Ovary (tissue), 9 donors: ENCODE measurements around the gene ENPP3. TPM values are rescaled to one million over a fixed set of nuclear protein-coding genes. Genes with fewer than 3 reads are reported as not detected.

Experiments
- DNase-seq, 5 donors: peaks; one replicate each; pipeline ENCODE4 v3.0.0-alpha.2; 2019 to 2020
- H3K27ac ChIP-seq, 2 donors: fragments of 200-600 bp; one replicate each; pipeline versions ENCODE4 v1.5.1 to v1.8.0; 2019 to 2022
- H3K27me3 ChIP-seq: fragments of 200-600 bp; one replicate; pipeline ENCODE4 v1.8.0; 2022
- H3K36me3 ChIP-seq: fragments of 200-600 bp; sonication (generic); one replicate; pipeline ENCODE4 v1.5.1; 2019
- H3K4me1 ChIP-seq: one replicate; pipeline ENCODE4 v1.8.1; 2013; ENCODE audit warnings: mild to moderate bottlenecking, moderate library complexity; ENCODE audit not compliant: insufficient read depth
- H3K4me3 ChIP-seq: fragments of 200-600 bp; sonication (generic); one replicate; pipeline ENCODE4 v1.5.1; 2017
- H3K9me3 ChIP-seq, 2 donors: fragments of 200-600 bp in 1 of 2; sonication (generic) in 1 of 2; one replicate each; pipeline versions ENCODE4 v1.5.1 to v1.8.1; 2013 to 2019; ENCODE audit warnings: mild to moderate bottlenecking in 1 of 2, moderate library complexity in 1 of 2
- CTCF ChIP-seq, 3 donors: fragments of 450-650 bp in 2 of 3; fragments of 200-600 bp in 1 of 3; IDR thresholded peaks; one replicate each; pipeline versions ENCODE4 v1.5.1 to v1.8.0; 2016 to 2022; ENCODE audit warnings: antibody characterized with exemption in 3 of 3, mild to moderate bottlenecking in 1 of 3
- EP300 ChIP-seq: sonication (generic); formaldehyde crosslinking; IDR thresholded peaks from one replicate; pipeline ENCODE4 v1.6.1; 2017; ENCODE audit warnings: antibody characterized with exemption
- POLR2A ChIP-seq: fragments of 450-650 bp; IDR thresholded peaks from one replicate; pipeline ENCODE4 v1.6.1; 2017; ENCODE audit warnings: antibody characterized with exemption, mild to moderate bottlenecking, moderate library complexity
- WGBS, 3 donors: extraction: QIAGEN DNeasy Blood & Tissue Kit in 1 of 3; methylation state at CpG; one replicate each; pipeline versions ENCODE4 v1.1.5 to v1.1.7; 2013 to 2017; 5-methylcytosine and 5-hydroxymethylcytosine counted together
- intact Hi-C, 4 donors: fragments of 100-400 bp; cut with DNase I; formaldehyde crosslinking; loops; one replicate each; pipeline versions ENCODE4 v1.11.0 to v1.15.1; 2022 to 2023
- polyA plus RNA-seq, 2 donors: library from polyadenylated mRNA; stranded (reverse); fragments of 200-250 nt in 1 of 2; fragments of 350-450 nt in 1 of 2; fragmentation: Illumina TruSeq in 1 of 2; extraction: RNeasy Lipid Tissue Mini Kit (QIAGEN cat#74804) in 1 of 2; gene quantifications; one replicate each; pipeline ENCODE4 v1.2.3, GENCODE V29; 2013 to 2014
- total RNA-seq, 7 donors: library from RNA; depleted of rRNA in 2 of 7; stranded (reverse); fragments of >200 nt in 2 of 7; fragmentation: NEBNext Ultra II Directional in 3 of 7; extraction: Animal tissue kit (Norgen Biotek cat#: 25700) in 3 of 7; gene quantifications; one replicate each; pipeline versions ENCODE4 v1.1.0 to v1.2.4, GENCODE V29; 2016 to 2023
- donor health status: DM: no; HTN: no; CAD: no; lungs with moderate emphysema.
- donor health status: DM: no; HTN: no; CAD: no.
- donor health status: Bipolar disorder and iron deficiency.
- donor health status: DM: yes; HTN: yes; CAD: no.
- donor health status: DM: no; HTN: no; CAD: no.
- donor health status: DM: yes; HTN: yes; CAD: no.

ENPP3 gene
- total and polyA plus RNA-seq, 9 donors: 0.41 to 3.9 (median 1.4) TPM

DNA sequence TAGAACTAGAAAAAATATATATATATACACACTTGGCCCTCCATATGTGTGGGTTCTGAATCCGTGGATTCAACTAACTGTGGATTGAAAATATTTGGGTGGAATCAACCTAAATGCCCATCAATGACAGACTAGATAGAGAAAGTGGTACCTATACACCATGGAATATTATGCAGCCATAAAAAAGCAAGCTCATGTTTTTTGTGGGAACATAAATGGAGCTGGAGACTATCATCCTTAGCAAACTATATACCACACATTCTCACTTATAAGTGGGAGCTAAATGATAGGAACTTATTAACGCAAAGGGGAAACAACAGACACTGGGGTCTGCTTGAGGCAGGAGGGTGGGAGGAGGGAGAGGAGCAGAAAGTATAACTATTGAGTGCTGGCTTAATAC, 36.1 kb downstream of the ENPP3 start:
- no peaks in the 10 kb centered on the region for H3K9me3 ChIP-seq
- intact Hi-C loops: no loop called here
- no peak overlapping the region for H3K27ac ChIP-seq
- 91 to 96% (median 93%) methylated on average over 2 of the region's 2 CpGs for WGBS, 3 donors
- DNase-seq: no peak
- no peaks in the 10 kb centered on the region for H3K27me3 ChIP-seq
- H3K4me3 ChIP-seq: no peak overlapping the region
- H3K4me1 ChIP-seq: no peaks in the 10 kb centered on the region
- H3K36me3 ChIP-seq: no peaks in the 10 kb centered on the region
- TF ChIP-seq CTCF (IDR thresholded peaks at IDR 0.05): no peak
- no peak for TF ChIP-seq EP300
- TF ChIP-seq POLR2A: no peak

GRCh38 chr6:131678442-131678841, 41.3 kb downstream of the ENPP3 start:
- H3K27ac ChIP-seq: no peak overlapping the region
- 82 to 86% (median 85%) methylated on average over 5 of the region's 5 CpGs for WGBS, 3 donors
- no peaks in the 10 kb centered on the region for H3K36me3 ChIP-seq
- intact Hi-C loops: no loop called here
- TF ChIP-seq POLR2A: no peak
- TF ChIP-seq EP300: no peak
- no peak for TF ChIP-seq CTCF (IDR thresholded peaks at IDR 0.05)
- no peaks in the 10 kb centered on the region for H3K27me3 ChIP-seq
- no peaks in the 10 kb centered on the region for H3K9me3 ChIP-seq
- H3K4me1 ChIP-seq: no peaks in the 10 kb centered on the region
- no peak for DNase-seq
- no peak overlapping the region for H3K4me3 ChIP-seq

DNA sequence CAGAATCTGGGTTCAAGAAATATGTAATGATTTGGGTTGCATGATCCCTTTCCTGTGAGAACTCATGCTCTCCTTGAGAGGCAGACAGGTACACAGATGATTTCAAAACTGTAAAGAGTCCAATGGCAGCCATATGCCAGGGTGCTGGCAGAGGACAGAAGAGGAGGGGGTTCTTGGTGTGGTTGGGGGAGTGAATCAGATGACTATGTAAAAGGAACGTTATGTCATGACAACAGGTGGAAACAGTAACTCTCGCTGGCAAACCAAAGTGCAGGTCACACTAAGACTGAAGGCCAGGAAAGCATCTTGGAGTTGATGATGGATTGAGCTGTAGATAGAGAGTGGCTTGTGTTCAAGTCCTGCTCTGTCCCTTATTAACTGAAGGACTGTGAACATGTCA, 43.8 kb downstream of the ENPP3 start:
- Histone ChIP-seq H3K27ac (no peak overlapping the region), H3K4me3 (no peak overlapping the region), H3K9me3 (no peaks in the 10 kb centered on the region), H3K4me1 (no peaks in the 10 kb centered on the region), H3K27me3 (no peaks in the 10 kb centered on the region), H3K36me3 (no peaks in the 10 kb centered on the region)
- TF ChIP-seq POLR2A (no peak), CTCF (IDR thresholded peaks at IDR 0.05) (no peak), EP300 (no peak)
- intact Hi-C loops: no loop called here
- WGBS, 3 donors: 76 to 86% (median 86%) methylated on average over 2 of the region's 2 CpGs
- no peak for DNase-seq

GRCh38 chr6:131681585-131681984, 44.5 kb downstream of the ENPP3 start:
- H3K9me3 ChIP-seq: no peaks in the 10 kb centered on the region
- no peaks in the 10 kb centered on the region for H3K27me3 ChIP-seq
- no peaks in the 10 kb centered on the region for H3K4me1 ChIP-seq
- H3K36me3 ChIP-seq: no peaks in the 10 kb centered on the region
- intact Hi-C loops: no loop called here
- no peak overlapping the region for H3K4me3 ChIP-seq
- H3K27ac ChIP-seq: no peak overlapping the region
- no peak for TF ChIP-seq CTCF (IDR thresholded peaks at IDR 0.05)
- no peak for TF ChIP-seq POLR2A
- TF ChIP-seq EP300: no peak
- DNase-seq: no peak

DNA sequence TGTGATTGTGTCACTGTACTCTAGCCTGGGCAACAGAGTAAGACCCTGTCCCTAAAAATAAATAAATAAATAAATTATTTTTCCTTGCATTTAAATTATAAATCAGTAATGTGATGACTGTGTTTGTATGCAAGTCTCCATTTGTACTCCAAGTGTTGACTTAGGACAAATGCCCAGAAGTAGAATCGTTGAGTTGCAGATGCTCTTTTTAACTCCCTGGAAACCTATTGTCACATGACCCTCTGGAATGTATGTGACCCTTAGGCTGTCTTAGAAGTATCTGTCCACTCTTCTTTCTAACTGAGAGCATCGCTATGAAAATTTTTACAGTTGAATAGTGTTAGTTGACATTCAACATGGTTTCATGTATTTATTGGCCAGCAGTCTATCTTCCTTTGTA, 45.3 kb downstream of the ENPP3 start:
- Histone ChIP-seq H3K9me3 (no peaks in the 10 kb centered on the region), H3K36me3 (no peaks in the 10 kb centered on the region), H3K27ac (no peak overlapping the region), H3K27me3 (no peaks in the 10 kb centered on the region), H3K4me1 (no peaks in the 10 kb centered on the region), H3K4me3 (no peak overlapping the region)
- no peak for DNase-seq
- WGBS, 3 donors: 55 to 70% (median 66%) methylated on average over 2 of the region's 2 CpGs
- TF ChIP-seq POLR2A (no peak), EP300 (no peak), CTCF (IDR thresholded peaks at IDR 0.05) (no peak)
- intact Hi-C loops: no loop called here
